HepG2 (cell line): ENCODE data around the gene MEPCE. TPM values are rescaled to one million over a fixed set of nuclear protein-coding genes. Genes with fewer than 3 reads are reported as not detected.
A peak's percentile ranks its signal among the peaks of the same experiment; 100 is the strongest.

Experiments used
- ATAC-seq: fragments of 200-7000 bp; cut with Tn5 transposase; 3 replicates; pipeline ENCODE4 v1.9.1; 2020; ENCODE audit warnings: mild to moderate bottlenecking, moderate library complexity
- BruUV-seq: library from RNA; stranded (reverse); fragments of 400-500 nt; replicated peaks from 2 replicates; lab custom pipeline; 2021; lab: Mats Ljungman, UMichigan
- CTCF ChIA-PET: fragments of 300-600 bp; formaldehyde crosslinking; extraction: SDS; loops from one replicate; lab custom pipeline; 2021; ENCODE audit warnings: low total read pairs, inconsistent platforms, low intra/inter-chr PET ratio; lab: Yijun Ruan, JAX
- POLR2A ChIA-PET: fragments of 350-600 bp; sonication (Branson Sonifier 250); formaldehyde crosslinking; loops from one replicate; lab custom pipeline; 2020; ENCODE audit warnings: antibody characterized with exemption, inconsistent platforms; lab: Yijun Ruan, JAX
- DNase-seq: peaks from one replicate; pipeline ENCODE4 v3.0.0-alpha.2; 2015; ENCODE audit warnings: low spot score
- FAIRE-seq: peaks from 3 replicates; lab custom pipeline; 2011; peaks lifted over from hg19 to GRCh38; lab: Jason Lieb, UNC
- H2AFZ ChIP-seq: one replicate; pipeline ENCODE4 v1.6.1; 2011; ENCODE audit warnings: low read length, inconsistent platforms
- H3K27ac ChIP-seq: fragments of 300-600 bp; 3 replicates; pipeline ENCODE4 v1.8.0; 2011; ENCODE audit warnings: mixed run types, mild to moderate bottlenecking, mixed read lengths, low read length, inconsistent platforms; ENCODE audit not compliant: insufficient read depth; ENCODE audit errors: extremely low read length
- H3K27me3 ChIP-seq, 2 experiments: fragments of 200-600 bp in 1 of 2; 2 replicates in 1 of 2; 3 replicates in 1 of 2; pipeline versions ENCODE4 v1.6.0 to v1.8.0; 2011; ENCODE audit warnings: low read length in 2 of 2, mild to moderate bottlenecking in 2 of 2, moderate library complexity in 2 of 2, inconsistent platforms in 1 of 2; ENCODE audit not compliant: insufficient read depth in 2 of 2, control insufficient read depth in 1 of 2
- H3K36me3 ChIP-seq, 2 experiments: fragments of 200-600 bp in 1 of 2; replicated peaks in 1 of 2; 2 replicates in 1 of 2; 3 replicates in 1 of 2; pipeline versions ENCODE4 v1.5.1 to v1.8.0; 2011; ENCODE audit warnings: low read length in 2 of 2, inconsistent platforms in 1 of 2; ENCODE audit not compliant: insufficient read depth in 2 of 2, control insufficient read depth in 1 of 2
- H3K4me1 ChIP-seq: 2 replicates; pipeline ENCODE4 v1.5.1; 2012; ENCODE audit warnings: low read length, inconsistent platforms; ENCODE audit not compliant: insufficient read depth
- H3K4me2 ChIP-seq: 2 replicates; pipeline ENCODE4 v1.6.0; 2011; ENCODE audit warnings: low read depth, low read length, inconsistent platforms
- H3K4me3 ChIP-seq, 3 experiments: fragments of 200-600 bp in 1 of 3; sonication (generic), shearing (Covaris generic) in 1 of 3; replicated peaks in 1 of 3; 2 replicates each; pipeline ENCODE4 v1.5.1; 2011 to 2016; ENCODE audit warnings: low read length in 3 of 3, inconsistent platforms in 2 of 3, low read depth in 2 of 3, mild to moderate bottlenecking in 2 of 3, control low read depth in 1 of 3, mixed read lengths in 1 of 3; ENCODE audit not compliant: insufficient read depth in 1 of 3
- H3K79me2 ChIP-seq: one replicate; pipeline ENCODE4 v1.6.1; 2011; ENCODE audit warnings: low read length, inconsistent platforms; ENCODE audit not compliant: insufficient read depth
- H3K9ac ChIP-seq: 2 replicates; pipeline ENCODE4 v1.6.0; 2011; ENCODE audit warnings: mild to moderate bottlenecking, low read depth, low read length, inconsistent platforms; ENCODE audit not compliant: insufficient read depth
- H3K9me3 ChIP-seq: 2 replicates; pipeline ENCODE4 v1.5.1; 2012; ENCODE audit warnings: mild to moderate bottlenecking, low read length
- H4K20me1 ChIP-seq: 2 replicates; pipeline ENCODE4 v1.6.0; 2011; ENCODE audit warnings: inconsistent platforms, mild to moderate bottlenecking, low read length, moderate library complexity; ENCODE audit not compliant: insufficient read depth
- ASH2L ChIP-seq: fragments of 300-600, 200-600 bp; sonication (generic); IDR thresholded peaks from 2 replicates; pipeline ENCODE4 v1.7.0; 2017; ENCODE audit warnings: low read depth, mild to moderate bottlenecking, moderate library complexity, mixed read lengths, low read length; ENCODE audit not compliant: insufficient read length
- CEBPB ChIP-seq: IDR thresholded peaks from 2 replicates; pipeline ENCODE4 v1.6.1; 2011; ENCODE audit warnings: low read depth, low read length, improper control_type of control experiment, borderline replicate concordance
- FOSL2 ChIP-seq: sonication (generic); formaldehyde crosslinking; IDR thresholded peaks from 2 replicates; pipeline ENCODE4 v1.4.0; 2020; ENCODE audit warnings: missing genetic modification reagents
- GABPB1 ChIP-seq: IDR thresholded peaks from 2 replicates; pipeline ENCODE4 v1.6.1; 2016; ENCODE audit warnings: mild to moderate bottlenecking, missing genetic modification reagents, moderate library complexity, missing compliant biosample characterization
- TOPORS ChIP-seq: sonication (generic); formaldehyde crosslinking; IDR thresholded peaks from 2 replicates; pipeline ENCODE4 v1.8.0; 2023; ENCODE audit warnings: mild to moderate bottlenecking, missing genetic modification reagents
- ZFY ChIP-seq: sonication (generic); formaldehyde crosslinking; IDR thresholded peaks from 2 replicates; pipeline ENCODE4 v1.4.0; 2020; ENCODE audit warnings: missing genetic modification reagents
- WGBS: methylation state at CpG from one replicate; pipeline ENCODE4 v1.1.6; 2017; ENCODE audit warnings: low lambda C conversion rate; 5-methylcytosine and 5-hydroxymethylcytosine counted together
- in situ Hi-C: cut with HindIII; loops from 2 replicates; pipeline ENCODE4 v1.10.0; 2017; ENCODE audit warnings: low pct_unique_long_range_greater_than_20kb; ENCODE audit not compliant: extremely low pct_ligation_motif_present
- intact Hi-C: fragments of 100-400 bp; cut with micrococcal nuclease; formaldehyde crosslinking; loops from one replicate; pipeline ENCODE4 v1.10.0; 2022; ENCODE audit not compliant: unreplicated experiment
- polyA plus RNA-seq, 8 experiments: library from polyadenylated mRNA; depleted of rRNA in 3 of 8; stranded (reverse) in 7 of 8; unstranded in 1 of 8; fragments of >200 nt; fragmentation: Illumina TruSeq in 4 of 8; extraction: Trizol in 4 of 8; gene quantifications; 2 replicates each; pipeline versions ENCODE4 v1.2.1 to v1.2.3, GENCODE V29; 2011 to 2016; ENCODE audit warnings: low read depth in 4 of 8, missing spikeins in 1 of 8, mixed read lengths in 1 of 8; ENCODE audit not compliant: insufficient read depth in 1 of 8
- total RNA-seq, 5 experiments: library from RNA; depleted of rRNA; stranded (reverse); fragments of >200 nt; fragmentation: Illumina TruSeq; extraction: Trizol; gene quantifications; 2 replicates each; pipeline ENCODE4 v1.2.3, GENCODE V29; 2016; ENCODE audit warnings: low read depth in 1 of 5
- TF ChIP-seq, protein P1 (sequence below): sonication (generic); formaldehyde crosslinking; IDR thresholded peaks from 2 replicates; pipeline ENCODE4 v1.9.0; 2021; ENCODE audit warnings: missing genetic modification reagents, borderline replicate concordance

The MEPCE gene
- total and polyA plus RNA-seq, 2 of the 13 experiments (the other 11 are each of a cell fraction or from before 2014, with no cell fraction given) = 12.3 to 26.0 TPM

- TF ChIP-seq, protein P1, sequence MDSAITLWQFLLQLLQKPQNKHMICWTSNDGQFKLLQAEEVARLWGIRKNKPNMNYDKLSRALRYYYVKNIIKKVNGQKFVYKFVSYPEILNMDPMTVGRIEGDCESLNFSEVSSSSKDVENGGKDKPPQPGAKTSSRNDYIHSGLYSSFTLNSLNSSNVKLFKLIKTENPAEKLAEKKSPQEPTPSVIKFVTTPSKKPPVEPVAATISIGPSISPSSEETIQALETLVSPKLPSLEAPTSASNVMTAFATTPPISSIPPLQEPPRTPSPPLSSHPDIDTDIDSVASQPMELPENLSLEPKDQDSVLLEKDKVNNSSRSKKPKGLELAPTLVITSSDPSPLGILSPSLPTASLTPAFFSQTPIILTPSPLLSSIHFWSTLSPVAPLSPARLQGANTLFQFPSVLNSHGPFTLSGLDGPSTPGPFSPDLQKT (CRISPR knock-in tag) = no peak
- TF ChIP-seq TOPORS (CRISPR knock-in tag) (0 out of 2 replicates have a peak, but pooled peaks have one; percentile 44), GABPB1 (CRISPR knock-in tag) (peak; percentile 61), ZFY (CRISPR knock-in tag) (peak; percentile 67; the same call in 1 of the 2 replicates)
These were observed 15.0 kb downstream of the MEPCE start (continued) for GRCh38 chr7:100444311-100445278.

DNA sequence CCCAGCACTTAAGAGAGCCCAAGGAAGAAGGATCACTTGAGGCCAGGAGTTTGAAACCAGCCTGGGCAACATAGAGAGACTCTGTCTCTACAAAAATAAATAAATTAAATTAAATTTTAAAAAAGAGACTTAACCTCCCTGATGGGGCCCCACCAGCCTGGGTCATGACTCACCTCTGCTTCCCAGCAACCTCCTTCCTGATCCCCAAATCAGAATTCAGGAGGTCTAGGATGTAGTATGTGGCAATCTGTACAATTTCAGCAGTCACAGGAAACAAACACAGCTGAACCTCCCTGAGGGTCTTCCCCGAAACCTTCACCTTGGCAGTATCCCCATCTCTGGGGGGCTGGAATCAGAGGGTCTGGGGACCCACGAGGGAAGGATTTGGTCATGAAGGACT is 16.4 kb downstream of the MEPCE start:
- ATAC-seq = no peak
- in situ Hi-C loops = no loop called here
- peak overlapping the region; percentile 3 for H3K27ac ChIP-seq

More for the DNA sequence above, 16.4 kb downstream of the MEPCE start:
- WGBS = 58% methylated on average over 2 of the region's 2 CpGs
- no peak overlapping the region for H3K4me3 ChIP-seq
- POLR2A ChIA-PET = interaction anchor here (0.7 to 6.6 kb wide), 5 partner anchors 12 to 317 kb away, joined by 3 to 199 read pairs (median 3); partner anchors contain the start of genes FBXO24, LRCH4, MEPCE and PPP1R35
- H2AFZ ChIP-seq = no peak overlapping the region
- no peak for FAIRE-seq
- no peaks in the 10 kb centered on the region for H4K20me1 ChIP-seq
- intact Hi-C loops = no loop called here
- CTCF ChIA-PET = no interaction called here
- no peaks in the 10 kb centered on the region for H3K79me2 ChIP-seq
- TF ChIP-seq FOSL2 (CRISPR knock-in tag) (peak; percentile 58), ASH2L (no peak), CEBPB (peak; percentile 17; the same call in 1 of the 2 replicates)
- H3K4me1 ChIP-seq = peaks cover 56% of the 10 kb centered on the region
- H3K4me2 ChIP-seq = no peak overlapping the region
- DNase-seq = no peak
- H3K9ac ChIP-seq = no peak overlapping the region
- no peaks in the 10 kb centered on the region for H3K36me3 ChIP-seq
- BruUV-seq = no TSS peak
- no peaks in the 10 kb centered on the region for H3K9me3 ChIP-seq
- no peaks in the 10 kb centered on the region for H3K27me3 ChIP-seq
